SK-N-DZ (cell line): ENCODE data around the gene ALLC.
A peak's percentile ranks its signal among the peaks of the same experiment; 100 is the strongest.

Source experiments
- DNase-seq: peaks from one replicate; pipeline ENCODE4 v3.0.0-alpha.2; 2015; ENCODE audit warnings: low spot score

Gene ALLC

DNA sequence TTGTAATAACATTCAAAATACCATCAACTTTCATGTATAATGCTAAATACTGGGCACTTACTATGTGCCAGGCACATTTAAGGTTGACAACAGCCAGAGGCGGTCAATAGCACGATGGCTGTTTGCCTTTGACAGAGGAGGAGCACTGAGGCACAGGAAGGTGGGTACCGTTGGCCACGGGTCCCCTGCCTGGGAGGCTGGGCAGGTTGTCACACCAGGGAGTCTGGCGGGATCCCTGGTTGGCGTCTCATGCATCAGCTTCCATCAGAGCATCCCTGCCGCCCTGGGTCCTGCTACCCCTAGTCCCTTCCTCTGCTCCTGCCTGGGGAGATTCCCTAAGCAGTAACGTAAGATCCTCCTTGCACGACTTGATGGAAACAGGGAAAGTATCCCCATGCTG is 19.4 kb downstream of the ALLC start:
- no peak for DNase-seq

GRCh38 chr2:3678212-3678611 is 20.2 kb downstream of the ALLC start:
- DNase-seq, result no peak

DNA sequence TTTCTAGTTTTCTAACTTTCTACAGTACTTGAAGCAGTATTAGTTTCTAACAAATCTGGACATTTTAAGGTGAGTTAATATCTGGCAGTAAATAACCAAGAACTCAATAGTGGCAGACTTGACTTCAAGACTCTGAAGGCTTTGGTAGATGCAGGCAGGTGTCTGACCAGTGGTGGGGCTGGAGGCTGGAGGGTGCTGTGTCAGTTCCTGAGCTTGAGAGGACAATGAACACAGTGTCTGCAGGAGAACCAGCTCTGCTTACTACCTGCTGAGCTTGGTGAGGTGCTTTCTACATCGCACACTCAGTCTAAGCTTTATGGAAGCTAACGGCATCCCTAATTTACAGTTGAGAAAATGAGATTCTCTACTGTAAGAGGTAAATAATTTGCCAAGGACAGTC is 21.2 kb downstream of the ALLC start:
- DNase-seq, result no peak

DNA sequence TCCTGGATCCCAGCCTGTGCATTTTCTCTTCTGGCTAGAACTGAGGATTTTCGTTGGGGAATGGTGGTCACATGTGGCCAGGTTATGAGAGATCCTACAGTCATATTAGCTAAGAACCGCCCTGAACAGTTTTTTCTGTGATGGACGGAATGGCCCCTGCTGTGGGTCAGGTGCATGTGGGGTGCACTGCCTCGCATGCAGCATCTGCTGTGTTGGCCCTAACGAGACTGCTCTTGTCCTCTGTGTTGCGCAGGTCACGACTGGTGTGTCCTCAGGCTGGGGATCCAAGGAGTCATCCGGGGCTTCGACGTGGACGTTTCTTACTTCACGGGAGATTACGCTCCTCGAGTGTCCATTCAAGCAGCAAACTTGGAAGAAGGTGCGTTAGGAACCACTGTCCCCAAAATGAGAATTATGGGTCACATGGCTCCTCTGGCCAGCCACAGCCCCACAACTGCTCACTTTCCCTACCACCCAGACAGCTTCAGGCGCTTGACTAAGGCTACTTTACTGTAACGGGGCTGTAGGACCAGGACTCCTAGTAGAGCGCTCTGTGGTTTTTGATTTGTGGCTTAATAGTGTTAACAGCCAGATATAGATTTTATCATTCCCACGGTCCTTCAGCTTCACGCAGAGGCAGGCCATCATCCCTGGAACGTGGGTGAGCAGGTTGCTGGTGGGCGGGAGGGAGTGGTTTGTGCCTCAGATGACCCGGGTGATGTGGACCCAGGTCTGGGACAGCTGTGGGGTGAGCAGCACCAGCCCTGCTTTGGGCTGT is 21.8 kb downstream of the ALLC start:
- peak; percentile 63 for DNase-seq

- peak; percentile 78 for DNase-seq
These were observed 22.7 kb downstream of the ALLC start for GRCh38 chr2:3680548-3681345.

DNA sequence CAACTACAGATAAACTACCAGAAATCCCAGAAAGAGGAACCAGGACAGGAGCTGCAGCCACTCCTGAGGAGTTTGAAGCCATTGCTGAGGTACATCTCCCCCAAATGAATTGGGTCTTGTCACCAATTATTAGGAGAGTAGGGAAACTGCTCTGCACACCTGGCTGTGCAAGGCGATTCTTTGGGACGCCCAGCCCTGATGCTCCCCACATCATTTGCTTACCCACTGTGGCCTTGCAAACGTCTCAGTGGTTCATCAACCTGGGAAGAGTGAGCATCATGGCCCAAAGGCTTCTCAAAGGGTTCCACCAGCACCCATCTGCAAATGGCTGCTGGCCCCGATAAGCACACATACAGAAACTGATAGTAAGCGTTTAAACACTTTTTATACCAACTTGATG is 23.6 kb downstream of the ALLC start:
- no peak for DNase-seq

GRCh38 chr2:3682811-3683210 is 24.8 kb downstream of the ALLC start:
- DNase-seq, result no peak

- DNase-seq, result no peak
These were observed 25.9 kb downstream of the ALLC start for GRCh38 chr2:3683748-3684454.

- DNase-seq, result no peak
These were observed 32.2 kb downstream of the ALLC start for GRCh38 chr2:3689998-3690748.

DNA sequence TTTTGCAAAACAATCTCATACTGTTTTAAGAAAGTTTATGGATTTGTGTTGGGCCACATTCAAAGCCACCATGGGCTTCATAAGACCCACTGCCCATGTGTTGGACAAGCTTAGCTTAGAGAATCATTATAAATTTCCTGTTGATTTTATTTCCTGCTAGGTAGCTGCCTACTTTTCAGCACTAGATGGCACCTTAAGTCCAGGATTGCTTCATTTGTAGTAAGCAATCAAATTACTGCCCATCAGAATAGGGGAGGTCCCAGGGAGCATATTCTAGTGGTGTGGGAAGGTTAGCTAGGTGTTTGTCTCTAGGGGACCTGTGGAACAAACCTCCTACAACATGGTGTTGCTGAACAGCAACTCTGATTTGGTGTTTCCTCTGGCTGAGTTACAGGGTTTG is 34.4 kb downstream of the ALLC start:
- peak; percentile 45 for DNase-seq

DNA sequence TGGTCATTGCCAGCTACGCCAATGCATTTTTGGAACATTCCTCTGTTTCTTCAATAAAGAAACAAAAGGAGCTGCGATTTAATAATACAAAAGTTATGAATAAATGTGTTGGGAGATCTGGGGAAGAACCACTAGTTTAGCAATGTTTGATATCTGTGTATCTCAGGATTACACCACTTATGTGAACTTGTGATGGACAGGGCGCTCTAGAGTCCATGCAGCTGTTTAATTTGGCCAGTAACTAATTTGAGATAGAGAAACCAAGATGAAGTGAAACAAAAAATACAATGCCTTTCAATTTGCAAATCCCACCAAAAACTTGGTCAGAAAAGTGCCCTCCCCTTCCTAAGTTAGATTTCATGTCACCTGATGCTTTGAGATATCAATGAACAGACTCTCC is 38.5 kb downstream of the ALLC start:
- no peak for DNase-seq

DNA sequence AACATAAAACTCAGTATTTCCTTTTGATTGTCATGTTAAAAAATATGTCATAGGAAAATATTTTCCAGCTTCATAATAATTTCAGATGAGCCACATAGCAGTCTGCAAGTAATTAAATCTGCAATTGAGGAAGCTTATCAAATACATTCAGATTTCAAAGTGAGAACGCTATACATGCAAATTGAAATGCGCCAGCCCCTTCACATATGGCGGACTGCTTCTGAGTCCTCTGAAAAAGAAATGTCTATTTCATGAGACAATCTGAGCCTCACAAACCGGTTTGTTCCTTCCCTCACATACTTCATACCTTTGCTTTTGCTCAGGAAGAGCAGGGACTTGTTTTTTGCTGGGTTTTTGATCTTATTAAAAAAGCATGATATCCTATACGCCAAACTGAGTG is 43.1 kb downstream of the ALLC start:
- DNase-seq, result no peak

- DNase-seq, result no peak
These were observed 45.3 kb downstream of the ALLC start, which contains the start of gene DCDC2C for GRCh38 chr2:3703236-3703756. Gene DCDC2C (plus strand): TSS chr2:3703575. CDS start chr2:3703752, 177 bp downstream.

- no peak for DNase-seq
These were observed 45.9 kb downstream of the ALLC start for GRCh38 chr2:3703757-3704355.

GRCh38 chr2:3704692-3705091 is 46.7 kb downstream of the ALLC start:
- DNase-seq, result peak; percentile 40

DNA sequence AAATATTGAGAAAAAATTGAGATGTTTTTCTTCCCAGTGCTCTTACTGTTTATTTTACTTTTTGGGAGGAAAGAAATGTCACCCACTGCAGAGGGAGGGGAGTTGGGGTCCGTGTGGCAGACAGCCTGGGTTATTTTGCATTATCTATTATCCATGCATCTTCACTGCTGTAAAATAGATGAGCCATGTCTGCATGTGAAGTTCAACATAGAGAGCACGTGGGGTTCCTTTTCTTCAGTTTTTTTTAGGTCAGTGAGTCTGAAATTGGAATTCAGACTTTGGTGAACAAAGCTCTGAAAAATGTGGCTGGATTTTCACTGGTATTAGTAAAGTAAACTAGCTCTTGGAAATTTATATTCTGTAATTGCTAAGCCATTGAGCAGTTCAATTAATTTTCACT is 47.8 kb downstream of the ALLC start:
- no peak for DNase-seq

DNA sequence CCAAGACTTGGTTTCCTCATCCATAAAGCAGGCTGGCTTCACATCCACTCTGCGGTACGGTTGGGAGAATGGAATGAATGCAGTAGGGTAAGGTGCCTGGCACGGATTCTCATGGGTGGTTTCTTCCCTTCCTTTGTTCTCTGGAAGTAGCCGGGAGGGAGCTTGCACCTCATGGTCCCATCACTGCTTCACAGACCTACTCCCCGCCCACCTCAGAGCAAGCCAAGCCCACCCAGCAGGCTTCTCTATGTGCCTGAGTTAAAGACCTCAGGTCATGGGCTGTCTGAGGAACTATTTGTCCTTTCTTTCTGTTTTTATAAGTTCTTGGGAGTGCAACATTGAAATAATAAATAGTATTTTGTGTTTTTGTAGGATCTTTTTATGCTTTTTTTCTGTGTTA is 48.9 kb downstream of the ALLC start:
- DNase-seq, result no peak

- no peak for DNase-seq
These were observed 50.6 kb downstream of the ALLC start for GRCh38 chr2:3708576-3708975.

DNA sequence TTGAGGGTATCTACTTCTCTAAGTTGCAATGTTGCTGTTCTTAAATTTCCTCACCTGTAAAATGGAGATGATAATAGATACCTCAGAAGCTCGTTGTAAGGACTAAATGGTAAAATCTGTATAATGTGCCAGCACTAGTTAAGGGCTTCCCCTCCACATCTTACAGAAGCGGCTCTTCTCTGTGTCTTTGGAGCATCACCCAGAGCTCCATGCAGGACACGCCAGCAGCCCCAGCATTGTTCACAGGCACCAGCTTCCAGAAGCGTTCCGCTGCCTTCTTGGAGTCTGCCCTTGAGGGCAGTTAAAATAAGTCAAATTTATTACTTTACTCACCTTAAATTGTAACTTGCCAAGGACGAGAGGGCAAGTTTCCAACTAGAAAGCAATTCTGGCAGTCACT is 51.2 kb downstream of the ALLC start:
- DNase-seq, result no peak

DNA sequence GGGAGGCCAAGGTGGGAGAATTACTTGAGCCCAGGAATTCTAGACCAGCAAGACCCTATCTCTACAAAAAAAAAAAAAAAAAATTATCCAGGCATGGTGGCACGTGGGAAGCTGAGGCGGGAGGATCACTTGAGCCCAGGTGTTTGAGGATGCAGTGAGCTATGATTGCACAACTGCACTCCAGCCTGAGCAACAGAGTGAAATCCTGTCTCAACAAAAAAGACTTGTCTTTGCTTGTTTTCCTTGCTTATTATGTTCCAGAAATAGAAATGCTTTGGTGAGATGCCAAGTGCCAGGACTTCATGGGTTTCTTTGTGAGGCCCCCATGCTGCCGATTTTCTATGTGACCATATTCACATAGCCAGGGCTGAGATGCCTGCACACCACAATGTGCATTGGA is 54.4 kb downstream of the ALLC start:
- no peak for DNase-seq
